ENCODE measurements around the gene SLX9.

The SLX9 gene

DNA sequence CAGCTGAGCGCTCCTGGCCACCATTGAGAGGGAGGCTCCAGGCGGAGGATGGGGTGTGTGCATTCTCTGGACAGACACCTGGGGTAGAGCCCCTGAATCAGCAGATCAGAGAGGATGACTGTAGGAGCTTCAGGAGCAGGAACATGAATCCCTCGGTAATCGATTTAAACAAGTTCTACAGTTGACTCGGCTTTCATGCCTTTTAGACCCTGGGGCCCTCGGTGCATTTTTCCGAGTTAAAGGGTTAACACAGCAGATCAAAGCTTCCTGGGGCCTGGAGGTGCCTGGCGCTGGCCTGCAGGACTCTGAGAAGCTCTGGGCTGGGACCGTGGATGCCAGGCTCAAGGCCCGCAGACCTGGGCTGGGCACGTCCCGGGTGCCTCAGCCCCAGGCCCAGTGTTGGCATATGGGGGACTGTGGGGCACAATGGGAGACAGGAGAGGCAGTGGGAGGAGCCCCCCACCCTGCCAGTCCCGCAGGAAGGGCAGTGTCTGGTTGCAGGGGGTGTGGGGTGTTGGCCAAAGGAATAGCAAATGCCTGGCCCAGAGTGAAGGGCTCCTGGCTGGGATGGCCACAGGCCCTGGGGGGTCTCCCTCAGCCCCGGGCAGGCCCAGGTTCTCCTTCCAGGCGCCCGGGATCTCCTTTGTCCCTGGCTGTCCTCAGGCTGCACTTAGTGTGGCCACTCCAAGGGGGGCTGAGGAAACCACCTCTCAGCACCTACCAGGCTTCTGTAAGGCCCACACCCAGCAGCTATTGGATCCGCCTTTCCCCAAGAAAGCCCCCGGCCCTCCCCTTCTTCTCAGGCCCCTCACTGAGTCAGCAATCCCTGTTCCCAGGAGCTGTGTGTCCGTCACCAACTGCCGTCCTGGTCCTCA, 40.1 kb downstream of the SLX9 start:
- FAIRE-seq, result no peak

DNA sequence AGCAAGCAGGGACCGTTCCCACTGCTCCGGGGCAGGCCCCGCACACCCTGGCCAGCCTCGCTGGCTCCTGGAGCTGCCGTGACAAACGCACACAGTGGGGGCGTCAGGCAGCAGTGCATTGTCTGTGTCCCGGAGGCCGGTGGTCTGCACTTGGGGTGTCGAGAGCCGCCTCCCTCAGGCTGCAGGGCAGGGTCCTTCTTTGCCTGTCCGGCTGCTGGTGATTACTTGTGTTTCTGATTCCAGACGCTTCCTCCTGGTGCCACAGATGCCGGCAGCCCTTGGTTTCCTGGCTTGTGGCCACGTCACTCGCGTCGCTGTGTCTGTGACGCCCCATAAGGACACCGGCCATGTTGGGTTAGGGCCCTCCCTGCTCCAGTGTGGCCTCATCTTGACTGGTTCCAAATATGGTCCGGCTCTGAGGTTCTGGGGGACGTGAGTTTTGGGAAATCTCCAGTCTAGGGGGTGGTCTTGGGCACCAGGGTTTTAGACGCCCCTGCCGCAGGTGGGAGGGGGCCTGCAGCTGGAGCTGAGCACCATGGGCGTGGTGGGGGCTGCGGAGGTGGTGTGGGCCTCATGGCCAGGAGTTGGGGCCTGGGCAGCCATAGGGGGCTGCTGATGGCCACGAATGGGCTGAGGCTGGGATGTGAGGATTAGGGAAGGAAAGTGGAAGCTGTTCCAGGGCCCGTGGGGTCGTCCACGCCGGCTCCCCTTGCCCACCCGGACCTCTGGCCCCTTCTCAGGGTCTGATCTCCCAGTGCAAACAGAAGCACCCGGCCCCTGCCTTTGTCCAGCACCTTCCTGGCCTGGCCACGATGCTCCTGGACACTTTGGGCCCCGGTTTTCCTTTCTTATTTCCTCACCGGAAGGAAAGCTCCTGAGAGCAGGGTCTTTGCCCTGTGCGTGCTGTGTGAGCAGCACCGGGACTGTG, 41.0 kb downstream of the SLX9 start:
- FAIRE-seq, result no peak

DNA sequence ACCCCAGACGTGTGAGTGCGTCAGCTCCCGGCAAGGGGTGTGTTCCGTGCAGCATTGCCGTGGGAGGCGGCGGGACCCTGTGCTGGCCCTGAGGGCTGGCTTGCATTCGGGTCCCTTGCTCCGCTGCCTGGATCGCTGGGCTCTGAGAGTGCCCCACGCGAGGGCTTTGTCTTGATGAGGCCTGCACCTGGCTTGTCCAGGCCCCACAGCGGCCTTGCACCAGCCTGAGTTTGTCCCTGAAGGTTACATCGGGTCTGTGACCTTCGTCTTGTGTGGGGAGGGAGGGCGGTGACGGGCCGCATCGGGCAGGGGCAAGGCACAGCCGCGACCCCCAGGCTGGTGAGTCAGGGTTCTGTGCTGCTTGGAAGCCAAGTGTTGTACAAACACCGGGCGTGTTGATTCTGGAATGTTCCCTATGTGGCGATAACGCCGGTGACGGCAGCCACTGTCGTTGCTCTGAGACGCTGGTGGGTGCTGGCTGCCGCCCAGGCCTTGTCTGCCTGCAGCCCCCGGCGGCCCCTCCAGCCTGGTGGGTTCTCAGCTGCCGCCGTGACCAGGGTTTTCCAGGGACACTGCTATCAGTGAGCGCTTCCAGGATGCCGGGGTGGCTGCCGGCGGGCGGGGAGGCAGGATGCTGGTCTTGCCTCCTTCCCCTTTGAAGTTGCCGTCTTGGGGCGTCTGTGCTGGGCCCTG, 42.9 kb downstream of the SLX9 start:
- FAIRE-seq, result no peak

DNA sequence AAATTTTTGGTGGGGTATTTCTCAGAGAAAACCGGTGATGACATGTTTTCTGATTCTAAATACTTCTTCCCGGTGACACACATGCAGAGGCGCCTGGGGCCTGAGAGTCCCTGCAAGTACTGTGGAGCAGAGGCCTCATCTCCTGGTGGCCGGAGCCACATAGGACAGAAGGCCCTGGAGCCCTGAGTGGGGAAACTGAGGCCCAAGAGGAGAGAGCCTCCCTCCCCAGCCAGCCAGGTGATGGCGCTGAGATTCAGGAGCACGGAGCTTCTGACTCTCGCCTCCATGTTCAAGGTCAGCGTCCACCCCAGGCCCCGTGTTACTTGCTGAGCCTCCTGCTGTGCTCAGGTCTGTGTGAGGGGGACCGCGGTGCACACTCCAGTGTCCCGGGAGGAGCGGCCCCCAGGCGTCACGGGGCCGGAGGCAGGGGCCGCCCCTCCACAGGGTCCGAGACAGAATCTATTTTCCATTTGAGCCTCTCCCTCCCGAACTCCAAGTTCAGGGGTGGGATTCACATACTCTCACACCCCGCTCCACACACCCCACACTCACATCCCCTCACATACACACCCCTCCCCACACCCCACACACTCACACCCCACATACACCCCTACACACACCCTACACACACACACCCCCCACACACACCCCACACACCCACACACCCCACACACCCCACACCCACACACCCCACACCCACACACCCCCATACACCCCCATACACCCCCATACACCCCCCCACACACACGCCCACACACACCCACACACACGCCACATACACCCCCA, 43.8 kb downstream of the SLX9 start:
- no peak for FAIRE-seq

DNA sequence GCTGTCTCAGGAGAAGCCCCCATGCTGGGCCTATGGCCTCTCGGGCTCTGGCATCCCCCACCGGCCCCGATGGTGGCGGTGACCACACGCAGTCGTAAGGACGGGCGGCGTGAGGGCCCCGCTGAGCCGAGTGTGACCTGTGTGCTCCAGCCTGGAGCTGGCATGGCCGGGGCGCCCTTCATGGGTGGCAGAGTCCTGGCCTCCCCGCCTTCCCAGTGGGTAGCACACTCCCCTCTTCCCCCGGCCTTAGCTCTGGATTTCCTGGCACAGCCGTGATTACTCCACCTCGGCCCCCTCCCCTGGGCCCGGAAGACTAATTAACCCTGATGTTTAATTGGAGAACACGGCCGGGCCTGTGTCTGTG, 44.6 kb downstream of the SLX9 start:
- FAIRE-seq, result no peak

DNA sequence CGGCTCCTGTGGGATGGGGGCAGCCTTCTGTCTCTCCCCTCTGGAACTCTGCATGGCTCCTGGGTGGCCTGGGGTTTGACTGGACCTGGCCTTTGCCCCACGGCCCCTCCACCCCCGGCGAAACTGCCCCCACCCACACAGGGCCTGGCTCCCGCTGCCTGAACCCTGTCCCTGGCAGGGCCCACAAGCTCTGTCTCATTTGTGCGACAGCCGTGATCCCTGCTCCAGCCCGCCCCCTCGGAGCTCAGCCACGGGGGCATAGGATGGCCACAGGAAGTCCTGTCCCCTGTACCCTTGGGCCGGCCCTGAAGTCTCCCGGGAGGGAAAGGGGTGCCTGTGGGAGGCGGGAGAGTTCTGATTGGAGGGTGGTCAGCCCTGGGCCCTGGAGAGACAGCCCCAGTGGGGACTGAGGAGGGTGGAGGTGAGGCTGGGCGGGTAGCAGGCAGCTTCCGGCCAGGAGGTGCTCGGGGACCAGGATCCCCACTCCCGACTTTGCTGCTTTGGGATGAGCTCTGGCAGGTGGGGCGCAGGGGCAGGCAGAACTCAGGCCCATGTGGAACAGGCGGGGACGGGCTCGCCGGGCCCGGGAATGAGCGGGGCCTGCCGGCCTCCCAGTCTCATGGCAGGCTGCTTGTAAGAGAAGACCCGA, 45.1 kb downstream of the SLX9 start:
- no peak for FAIRE-seq

DNA sequence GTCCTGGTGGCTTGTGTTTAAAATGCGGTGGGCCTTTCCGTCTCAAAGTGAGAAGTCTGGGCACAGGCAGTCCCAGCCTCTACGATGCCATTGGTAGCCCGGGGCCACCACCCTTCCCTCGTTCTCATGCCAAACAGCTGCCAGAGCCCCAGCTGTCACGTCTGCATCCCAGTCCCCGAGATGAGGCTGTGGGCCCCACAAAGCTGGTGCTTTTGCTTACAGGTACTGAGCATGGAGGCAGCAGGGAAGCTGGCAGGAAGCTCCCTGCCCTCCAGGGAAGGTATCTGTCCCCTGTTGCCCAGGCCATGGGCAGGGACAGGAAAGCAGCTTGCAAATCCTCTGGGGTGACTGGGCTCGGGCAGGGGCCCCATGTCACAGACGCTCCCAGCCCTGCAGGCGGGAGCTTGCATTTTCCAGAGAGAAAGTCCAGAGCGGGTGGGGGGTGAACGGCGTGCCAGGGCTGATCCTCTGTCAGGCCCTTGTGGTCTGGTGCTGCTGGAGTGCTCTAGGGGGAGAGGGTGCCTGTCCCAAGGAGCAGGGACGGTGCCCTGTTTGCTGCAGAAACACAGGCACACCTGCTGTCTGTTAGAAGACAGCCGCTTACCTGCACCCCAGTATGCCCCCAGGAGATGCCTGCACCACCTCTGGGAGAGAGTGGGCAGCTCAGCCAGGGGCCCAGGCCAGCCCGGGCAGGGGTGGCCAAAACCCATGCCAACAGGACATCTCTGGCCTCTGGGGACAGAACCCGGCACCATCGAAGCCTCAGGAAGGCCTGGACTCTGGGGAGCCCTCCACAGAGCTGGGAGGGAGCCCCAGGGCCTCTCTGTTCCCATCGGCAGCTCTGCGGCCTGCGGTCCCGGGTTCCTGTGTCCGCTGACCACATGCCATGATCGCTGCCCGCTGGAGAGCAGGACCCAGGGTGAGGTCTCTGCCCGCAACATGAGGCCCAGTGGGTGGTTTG, 45.9 kb downstream of the SLX9 start:
- FAIRE-seq, result no peak

DNA sequence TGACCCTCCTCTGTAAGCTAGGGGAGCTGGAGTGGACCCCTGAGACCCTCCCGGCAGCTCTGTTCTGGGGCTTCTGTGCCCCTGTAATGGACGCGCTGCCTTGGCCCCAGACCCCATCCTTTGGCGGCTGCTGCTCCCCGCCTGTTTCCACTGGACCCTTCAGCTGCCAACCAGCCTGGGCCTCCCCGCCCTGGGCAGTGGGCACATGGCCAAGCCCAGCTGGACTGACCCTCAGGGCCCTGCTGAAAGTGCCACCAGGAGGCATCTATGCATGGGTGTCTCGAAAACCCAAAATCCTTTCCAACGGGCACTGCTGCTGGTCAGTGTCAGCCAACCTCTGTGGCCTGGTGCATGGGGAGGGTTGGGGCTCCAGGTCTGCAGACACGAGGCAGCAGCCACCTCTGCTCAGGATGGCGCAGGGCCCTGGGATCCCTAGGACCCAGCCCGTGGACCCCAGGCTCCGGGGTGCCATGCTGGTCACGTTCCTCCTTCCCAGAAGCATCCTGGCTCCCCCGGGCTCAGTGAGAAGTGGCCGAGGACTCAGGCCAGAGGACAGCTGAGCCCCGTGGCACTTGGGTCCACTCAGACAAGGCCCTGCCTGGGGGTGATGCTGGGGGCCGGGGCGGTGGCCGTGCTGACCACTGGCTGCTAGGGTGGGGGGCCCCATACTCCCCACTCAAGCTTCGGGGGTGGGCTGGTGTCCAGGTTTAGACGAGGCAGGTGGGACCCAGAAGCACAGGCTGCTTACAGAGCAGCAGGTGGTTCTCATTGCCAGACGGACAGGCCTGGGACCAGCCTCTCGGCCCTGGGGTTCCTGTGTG, 46.9 kb downstream of the SLX9 start:
- no peak for FAIRE-seq

DNA sequence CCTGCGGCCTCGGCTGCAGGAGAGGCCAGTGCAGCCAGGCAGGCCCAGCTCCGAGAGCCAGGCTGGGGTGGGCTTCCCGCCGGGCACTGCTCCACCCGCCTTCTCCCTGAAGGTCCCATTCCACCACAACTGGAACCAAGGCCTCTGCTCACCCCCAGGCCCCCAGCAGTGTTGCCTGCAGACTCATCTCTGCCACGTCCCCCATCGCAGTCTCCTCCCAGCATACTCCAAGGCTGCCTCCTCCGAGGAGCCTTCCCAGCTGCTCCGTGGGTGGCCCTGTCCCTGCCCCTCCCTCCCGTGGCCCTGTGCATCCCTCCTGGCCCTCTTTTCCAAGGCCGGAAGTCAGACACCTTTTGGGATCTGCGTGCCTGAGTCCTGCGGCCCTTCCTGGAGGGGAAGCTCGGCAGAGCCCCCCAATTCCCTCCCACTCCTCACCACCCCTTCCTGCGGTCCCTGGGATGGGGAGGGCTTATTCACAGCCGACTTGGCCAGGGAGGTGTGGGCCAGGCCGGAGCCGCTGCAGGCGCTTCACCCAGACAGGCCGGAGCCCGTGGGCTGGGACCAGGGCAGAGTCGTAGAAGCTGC, 47.6 kb downstream of the SLX9 start:
- FAIRE-seq, result no peak

DNA sequence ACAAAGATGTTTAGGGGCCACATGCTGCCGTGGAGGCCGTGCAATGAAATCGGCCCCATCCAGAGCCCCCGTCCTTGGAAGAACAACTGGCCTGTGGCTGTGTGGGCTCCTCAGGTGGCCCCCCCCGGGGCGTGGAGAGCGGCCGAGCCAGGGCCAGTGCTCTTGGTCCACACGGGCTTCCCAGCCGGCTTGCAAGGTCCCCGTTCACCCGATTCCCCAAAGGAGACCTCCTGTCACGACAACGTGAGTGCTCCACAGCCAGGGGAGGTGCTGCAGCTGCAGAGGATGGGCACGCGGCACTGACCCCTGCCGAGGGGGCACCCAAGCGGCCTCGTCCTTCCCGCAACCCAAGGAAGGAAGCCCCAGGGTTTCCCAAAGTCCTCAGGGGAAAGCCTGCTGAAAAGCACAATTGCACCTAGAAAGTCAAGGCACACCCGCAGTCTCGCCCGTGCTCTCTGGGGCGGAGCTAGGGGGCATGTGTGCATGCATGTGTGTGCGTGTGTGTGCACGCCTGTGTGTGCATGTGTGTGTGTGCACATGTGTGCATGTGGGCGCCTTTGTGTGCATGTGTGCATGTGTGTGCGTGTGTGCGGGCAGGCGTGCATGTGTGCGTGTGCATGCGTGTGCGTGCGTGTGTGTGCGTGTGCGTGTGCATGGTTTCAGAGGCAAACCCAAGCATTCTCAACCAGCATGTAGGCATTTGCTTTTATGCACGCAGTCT, 48.2 kb downstream of the SLX9 start:
- no peak for FAIRE-seq

DNA sequence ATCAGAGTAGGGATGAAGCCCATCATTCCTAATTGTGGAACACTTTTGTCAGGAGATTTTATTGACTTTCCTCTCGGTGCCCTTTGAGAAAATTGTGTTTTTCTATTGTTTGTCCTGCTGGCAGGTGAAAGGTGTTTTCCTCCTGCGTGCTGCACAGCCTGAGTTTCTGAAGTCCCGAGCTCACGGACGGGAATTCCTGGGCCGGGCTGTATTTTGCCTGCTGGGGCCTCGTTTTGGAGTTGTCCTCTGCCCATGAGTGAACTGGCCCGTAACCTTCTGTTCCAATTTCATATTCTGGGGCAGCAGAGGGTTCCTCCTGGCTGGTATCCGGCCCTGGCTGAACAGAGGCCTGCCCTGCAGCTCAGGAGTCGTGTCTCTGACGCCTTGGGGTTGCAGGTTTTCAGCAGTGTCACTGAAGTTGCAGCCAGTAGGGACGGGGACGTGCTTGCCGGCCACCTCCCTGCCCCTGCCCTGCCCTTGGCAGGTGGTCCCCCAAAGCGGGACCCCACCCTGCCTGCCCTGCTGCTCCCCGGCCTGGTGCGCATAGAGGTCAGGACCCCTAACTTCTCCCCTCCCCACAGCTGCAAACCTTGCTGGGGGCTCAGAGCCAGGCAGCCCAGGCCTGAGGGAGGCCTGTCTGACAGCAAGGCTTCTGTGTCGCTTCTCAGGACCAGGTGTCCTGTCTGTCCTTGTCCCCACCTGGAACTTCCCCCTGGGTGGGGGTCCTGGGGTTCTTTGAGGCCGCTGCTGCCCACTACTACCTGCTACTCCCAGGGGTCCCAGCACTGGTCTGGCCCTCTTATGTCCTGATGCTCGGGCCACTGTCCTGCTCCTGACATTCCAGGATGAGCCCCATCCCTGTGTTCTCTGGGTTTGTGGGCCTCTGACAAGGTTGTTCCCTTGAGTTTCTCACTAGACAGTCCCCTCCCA, 49.0 kb downstream of the SLX9 start:
- no peak for FAIRE-seq

DNA sequence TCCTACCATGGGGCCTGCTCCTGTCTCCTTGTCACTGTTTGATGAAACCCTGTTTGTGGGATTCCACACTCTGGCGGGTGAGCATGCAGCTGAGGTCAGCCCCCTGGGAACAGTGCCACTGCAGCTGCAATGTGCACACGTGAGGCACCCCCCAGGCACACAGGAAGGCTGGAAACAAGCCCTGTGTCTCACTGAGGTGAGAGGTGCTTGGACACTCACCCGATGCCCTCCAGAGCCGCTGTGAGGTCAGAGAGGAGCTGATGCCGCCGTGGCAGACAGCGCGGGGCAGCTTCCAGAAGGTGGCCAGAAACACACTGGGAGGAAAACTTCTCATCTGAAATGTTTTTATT, 49.7 kb downstream of the SLX9 start:
- FAIRE-seq, result no peak

DNA sequence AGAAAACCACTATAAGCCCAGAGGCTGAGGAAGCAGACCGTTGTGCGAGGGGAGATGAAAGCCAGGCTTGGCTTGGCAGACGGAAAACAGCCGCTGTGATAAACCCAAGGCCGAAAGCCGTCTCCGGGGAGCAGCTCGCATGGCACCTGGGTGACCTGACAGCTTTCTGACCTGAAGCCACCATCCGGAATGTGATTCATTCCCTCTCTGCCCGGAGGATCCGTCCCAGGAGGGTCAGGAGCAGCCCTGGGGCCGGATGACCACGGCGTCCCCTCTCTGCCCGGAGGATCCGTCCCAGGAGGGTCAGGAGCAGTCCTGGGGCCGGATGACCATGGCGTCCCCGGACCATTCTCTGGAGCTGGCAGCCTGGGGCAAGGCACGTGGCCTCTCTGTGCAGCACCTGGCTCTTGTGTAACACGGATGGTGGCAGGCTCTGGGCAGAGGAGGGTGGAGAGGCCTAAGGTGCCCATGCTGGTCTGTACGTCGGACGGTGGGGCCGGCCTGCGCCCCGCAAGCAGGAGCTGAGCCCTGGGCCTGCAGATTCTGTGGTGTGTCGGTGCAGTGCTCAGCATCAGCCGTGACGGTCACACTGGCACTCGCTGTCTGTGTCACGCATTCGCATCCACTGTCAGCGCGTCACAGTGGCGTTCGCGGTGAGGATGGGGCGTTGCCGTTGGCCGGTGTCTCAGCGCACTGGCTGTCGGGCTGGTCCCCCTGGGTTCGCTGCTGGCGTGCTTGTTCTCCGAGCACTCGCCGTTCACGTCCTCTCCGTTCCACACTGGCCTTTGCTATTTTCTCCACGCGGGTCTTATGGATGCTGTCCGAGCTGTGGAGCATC, 50.3 kb downstream of the SLX9 start:
- FAIRE-seq, result no peak

DNA sequence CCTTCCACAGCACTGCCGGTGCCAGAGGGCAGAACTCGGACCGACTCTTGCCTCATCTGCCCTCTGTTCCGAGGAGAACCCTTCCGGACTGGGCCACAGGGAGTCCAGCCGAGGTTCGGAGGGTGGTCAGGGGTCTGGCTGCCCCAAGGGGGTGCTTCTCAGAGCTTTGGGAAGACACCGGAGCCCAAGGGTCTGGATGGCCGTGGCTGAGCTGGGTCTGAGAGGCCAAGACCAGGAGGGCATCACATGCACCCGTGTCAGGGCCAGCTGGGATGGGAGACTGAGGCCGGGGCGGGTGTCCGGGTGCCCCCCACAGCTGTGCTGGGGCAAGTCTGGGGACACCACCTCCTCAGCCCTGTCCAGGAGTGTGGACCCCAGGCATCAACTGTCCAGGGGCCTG, 51.1 kb downstream of the SLX9 start:
- FAIRE-seq, result no peak

DNA sequence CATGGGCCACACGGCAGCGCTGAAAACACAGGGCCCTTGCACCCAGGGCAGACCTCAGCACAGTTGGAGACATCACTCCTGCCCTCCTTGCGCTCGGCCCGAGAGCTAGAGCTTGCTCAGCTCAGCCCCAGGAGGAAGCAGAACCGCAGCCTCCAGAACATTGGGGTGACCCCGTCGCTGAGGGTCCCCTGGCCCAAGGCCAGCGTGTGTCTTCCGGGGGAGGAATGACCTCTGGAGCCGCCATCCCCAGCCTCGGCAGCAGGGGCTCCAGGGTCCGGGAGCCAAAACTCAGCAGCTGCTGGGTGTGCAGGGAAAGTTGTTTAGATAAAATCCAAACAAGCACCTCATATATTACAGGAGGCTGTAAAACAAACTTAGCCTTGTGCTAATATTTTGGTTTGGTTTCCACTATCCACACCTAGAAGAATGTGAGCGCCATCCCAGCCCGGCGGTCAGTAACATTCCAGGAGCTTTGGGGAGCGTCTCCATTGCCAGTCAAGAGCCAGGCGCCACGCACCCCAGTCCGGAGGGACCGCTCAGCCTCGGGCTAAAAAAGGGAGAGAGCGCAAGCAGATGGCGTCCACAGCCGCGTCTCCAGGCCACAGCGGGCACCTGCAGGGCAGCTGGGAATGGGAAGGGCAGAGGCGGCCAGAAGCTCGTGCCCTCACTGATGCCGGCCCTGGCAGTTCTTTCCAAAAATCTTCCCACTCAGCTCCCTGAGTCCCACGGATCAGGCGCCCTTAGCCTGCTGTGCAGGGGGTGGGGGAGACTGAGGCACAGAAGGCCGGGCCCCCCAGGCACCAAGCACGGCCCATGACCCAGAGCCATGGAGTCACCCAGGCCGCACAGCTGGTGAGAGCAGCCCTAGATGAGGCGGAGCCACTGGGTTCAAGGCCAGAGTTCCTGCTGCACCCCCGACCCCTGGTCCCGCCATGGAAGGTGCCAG, 52.0 kb downstream of the SLX9 start:
- no peak for FAIRE-seq
